SJSA1 (cell line): ENCODE measurements around the gene LDLR. TPM values are rescaled to one million over a fixed set of nuclear protein-coding genes. Genes with fewer than 3 reads are reported as not detected.
"Not testable (repeated sequence)": the region's sequence is repeated elsewhere in the genome, so short reads cannot be mapped to it uniquely, and the experiment has no call there.

ENCODE experiments used
- DNase-seq, 2 experiments: peaks; one replicate each; pipeline ENCODE4 v3.0.0-alpha.2; 2015 to 2020; ENCODE audit warnings: low spot score in 2 of 2, low read depth in 1 of 2
- H3K27ac ChIP-seq: fragments of 250-450 bp; sonication (Bioruptor Pico); 2 replicates; pipeline ENCODE4 v1.5.1; 2020; ENCODE audit warnings: mild to moderate bottlenecking, moderate library complexity
- H3K27me3 ChIP-seq: fragments of 250-450 bp; sonication (Bioruptor Pico); replicated peaks from 2 replicates; pipeline ENCODE4 v1.5.1; 2020; ENCODE audit warnings: mild to moderate bottlenecking, moderate library complexity
- H3K36me3 ChIP-seq: fragments of 250-450 bp; sonication (Bioruptor Pico); 2 replicates; pipeline ENCODE4 v1.5.1; 2020; ENCODE audit warnings: mild to moderate bottlenecking
- H3K4me1 ChIP-seq: fragments of 250-450 bp; sonication (Bioruptor Pico); replicated peaks from 2 replicates; pipeline ENCODE4 v1.6.1; 2021; ENCODE audit warnings: mild to moderate bottlenecking
- H3K4me3 ChIP-seq: fragments of 250-450 bp; sonication (Bioruptor Pico); 2 replicates; pipeline ENCODE4 v1.5.1; 2020; ENCODE audit warnings: mild to moderate bottlenecking
- H3K9me3 ChIP-seq: fragments of 250-450 bp; sonication (Bioruptor Pico); replicated peaks from 2 replicates; pipeline ENCODE4 v1.5.1; 2020; ENCODE audit warnings: mild to moderate bottlenecking
- total RNA-seq: library from RNA; depleted of rRNA; stranded (reverse); fragments of >200 nt; shearing (Covaris generic); gene quantifications from 2 replicates; pipeline ENCODE4 v1.2.3, GENCODE V29; 2014

The LDLR gene
- total RNA-seq, 1 experiment from 2014 or later, result 115 TPM

DNA sequence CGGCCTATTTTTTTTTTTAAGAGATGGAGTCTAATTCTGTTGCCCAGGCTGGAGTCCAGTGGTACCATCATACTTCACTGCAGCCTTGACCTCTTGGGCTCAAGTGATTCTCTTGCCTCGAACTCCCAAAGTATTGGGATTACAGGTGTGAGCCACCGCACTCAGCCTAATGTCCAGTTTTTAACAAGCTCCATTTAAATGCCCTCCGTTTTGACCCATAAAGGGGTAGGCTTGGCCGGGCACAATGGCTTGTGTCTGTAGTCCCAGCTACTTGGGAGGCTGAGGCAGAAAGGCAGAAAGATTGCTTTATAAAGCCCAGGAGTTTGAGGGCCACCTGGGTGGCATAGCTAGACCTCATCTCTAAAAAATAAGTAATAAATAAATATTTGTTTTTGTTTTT lies 11.8 kb downstream of the LDLR start:
- Histone ChIP-seq H3K27me3 (no peaks in the 10 kb centered on the region), H3K27ac (no peak overlapping the region), H3K4me1 (peaks cover 6% of the 10 kb centered on the region), H3K36me3 (peaks cover 93% of the 10 kb centered on the region), H3K9me3 (no peaks in the 10 kb centered on the region), H3K4me3 (no peak overlapping the region)
- DNase-seq, result no peak

DNA sequence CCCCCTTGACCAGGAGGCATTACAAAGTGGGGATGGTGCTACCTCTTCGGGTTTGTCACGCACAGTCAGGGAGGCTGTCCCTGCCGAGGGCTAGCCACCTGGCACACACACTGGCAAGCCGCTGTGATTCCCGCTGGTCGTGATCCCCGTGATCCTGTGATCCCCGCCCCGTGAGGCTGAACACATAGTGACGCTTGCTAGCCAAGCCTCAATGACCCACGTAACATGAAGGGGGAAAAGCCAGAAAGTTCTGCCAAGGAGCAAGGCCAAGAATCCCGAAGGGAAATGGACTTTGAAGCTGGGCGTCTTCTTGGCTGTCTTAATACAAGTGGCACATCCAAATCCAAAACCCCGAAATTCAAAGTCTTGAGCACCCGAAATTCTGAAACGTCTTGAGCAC lies 13.7 kb downstream of the LDLR start:
- no peak overlapping the region for H3K27ac ChIP-seq
- DNase-seq, result no peak
- H3K4me3 ChIP-seq, result no peak overlapping the region
- H3K27me3 ChIP-seq, result no peaks in the 10 kb centered on the region
- H3K4me1 ChIP-seq, result no peaks in the 10 kb centered on the region
- H3K9me3 ChIP-seq, result no peaks in the 10 kb centered on the region
- H3K36me3 ChIP-seq, result peaks cover 96% of the 10 kb centered on the region

- not testable (repeated sequence) for DNase-seq
- H3K36me3 ChIP-seq, result peaks cover 98% of the 10 kb centered on the region
Observed at GRCh38 chr19:11103667-11104066, 14.4 kb downstream of the LDLR start.

GRCh38 chr19:11105014-11105636 lies 15.9 kb downstream of the LDLR start:
- Histone ChIP-seq H3K27me3 (no peaks in the 10 kb centered on the region), H3K4me1 (no peaks in the 10 kb centered on the region), H3K36me3 (peaks cover 98% of the 10 kb centered on the region), H3K9me3 (no peaks in the 10 kb centered on the region), H3K4me3 (no peak overlapping the region), H3K27ac (no peak overlapping the region)
- no peak for DNase-seq

More at GRCh38 chr19:11103667-11104066, 14.4 kb downstream of the LDLR start:
- H3K27me3 ChIP-seq, H3K4me1 ChIP-seq, H3K4me3 ChIP-seq, H3K9me3 ChIP-seq, H3K27ac ChIP-seq: not testable (repeated sequence)

GRCh38 chr19:11106477-11106876 lies 17.2 kb downstream of the LDLR start:
- Histone ChIP-seq H3K27me3 (no peaks in the 10 kb centered on the region), H3K36me3 (peaks cover 100% of the 10 kb centered on the region), H3K9me3 (no peaks in the 10 kb centered on the region), H3K4me1 (no peaks in the 10 kb centered on the region), H3K4me3 (no peak overlapping the region), H3K27ac (no peak overlapping the region)
- DNase-seq, result no peak

GRCh38 chr19:11108746-11109145 lies 19.5 kb downstream of the LDLR start:
- no peaks in the 10 kb centered on the region for H3K9me3 ChIP-seq
- peaks cover 100% of the 10 kb centered on the region for H3K36me3 ChIP-seq
- no peak for DNase-seq
- no peaks in the 10 kb centered on the region for H3K4me1 ChIP-seq
- H3K4me3 ChIP-seq, result no peak overlapping the region
- H3K27ac ChIP-seq, result no peak overlapping the region
- no peaks in the 10 kb centered on the region for H3K27me3 ChIP-seq

DNA sequence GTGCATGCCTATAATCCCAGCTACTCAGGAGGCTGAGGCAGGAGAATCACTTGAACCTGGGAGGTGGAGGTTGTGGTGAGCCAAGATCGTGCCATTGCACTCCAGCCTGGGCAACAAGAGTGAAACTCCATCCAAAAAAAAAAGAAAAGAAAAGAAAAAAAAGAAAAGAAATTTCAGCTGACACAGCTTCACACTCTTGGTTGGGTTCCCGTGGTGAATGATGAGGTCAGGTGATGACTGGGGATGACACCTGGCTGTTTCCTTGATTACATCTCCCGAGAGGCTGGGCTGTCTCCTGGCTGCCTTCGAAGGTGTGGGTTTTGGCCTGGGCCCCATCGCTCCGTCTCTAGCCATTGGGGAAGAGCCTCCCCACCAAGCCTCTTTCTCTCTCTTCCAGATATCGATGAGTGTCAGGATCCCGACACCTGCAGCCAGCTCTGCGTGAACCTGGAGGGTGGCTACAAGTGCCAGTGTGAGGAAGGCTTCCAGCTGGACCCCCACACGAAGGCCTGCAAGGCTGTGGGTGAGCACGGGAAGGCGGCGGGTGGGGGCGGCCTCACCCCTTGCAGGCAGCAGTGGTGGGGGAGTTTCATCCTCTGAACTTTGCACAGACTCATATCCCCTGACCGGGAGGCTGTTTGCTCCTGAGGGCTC lies 22.0 kb downstream of the LDLR start:
- Histone ChIP-seq H3K27me3 (no peaks in the 10 kb centered on the region), H3K36me3 (peaks cover 100% of the 10 kb centered on the region), H3K4me3 (no peak overlapping the region), H3K9me3 (no peaks in the 10 kb centered on the region), H3K27ac (no peak overlapping the region), H3K4me1 (no peaks in the 10 kb centered on the region)
- DNase-seq, result no peak

- DNase-seq, result no peak
- H3K36me3 ChIP-seq, result peaks cover 100% of the 10 kb centered on the region
- H3K4me1 ChIP-seq, result no peaks in the 10 kb centered on the region
- no peak overlapping the region for H3K4me3 ChIP-seq
- no peaks in the 10 kb centered on the region for H3K27me3 ChIP-seq
- no peaks in the 10 kb centered on the region for H3K9me3 ChIP-seq
- no peak overlapping the region for H3K27ac ChIP-seq
Observed at GRCh38 chr19:11111771-11112144, 22.5 kb downstream of the LDLR start.

DNA sequence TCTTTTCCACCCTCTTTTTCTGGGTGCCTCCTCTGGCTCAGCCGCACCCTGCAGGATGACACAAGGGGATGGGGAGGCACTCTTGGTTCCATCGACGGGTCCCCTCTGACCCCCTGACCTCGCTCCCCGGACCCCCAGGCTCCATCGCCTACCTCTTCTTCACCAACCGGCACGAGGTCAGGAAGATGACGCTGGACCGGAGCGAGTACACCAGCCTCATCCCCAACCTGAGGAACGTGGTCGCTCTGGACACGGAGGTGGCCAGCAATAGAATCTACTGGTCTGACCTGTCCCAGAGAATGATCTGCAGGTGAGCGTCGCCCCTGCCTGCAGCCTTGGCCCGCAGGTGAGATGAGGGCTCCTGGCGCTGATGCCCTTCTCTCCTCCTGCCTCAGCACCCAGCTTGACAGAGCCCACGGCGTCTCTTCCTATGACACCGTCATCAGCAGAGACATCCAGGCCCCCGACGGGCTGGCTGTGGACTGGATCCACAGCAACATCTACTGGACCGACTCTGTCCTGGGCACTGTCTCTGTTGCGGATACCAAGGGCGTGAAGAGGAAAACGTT lies 24.0 kb downstream of the LDLR start:
- Histone ChIP-seq H3K27ac (no peak overlapping the region), H3K27me3 (no peaks in the 10 kb centered on the region), H3K4me1 (no peaks in the 10 kb centered on the region), H3K9me3 (no peaks in the 10 kb centered on the region), H3K36me3 (peaks cover 100% of the 10 kb centered on the region), H3K4me3 (no peak overlapping the region)
- DNase-seq, result no peak

DNA sequence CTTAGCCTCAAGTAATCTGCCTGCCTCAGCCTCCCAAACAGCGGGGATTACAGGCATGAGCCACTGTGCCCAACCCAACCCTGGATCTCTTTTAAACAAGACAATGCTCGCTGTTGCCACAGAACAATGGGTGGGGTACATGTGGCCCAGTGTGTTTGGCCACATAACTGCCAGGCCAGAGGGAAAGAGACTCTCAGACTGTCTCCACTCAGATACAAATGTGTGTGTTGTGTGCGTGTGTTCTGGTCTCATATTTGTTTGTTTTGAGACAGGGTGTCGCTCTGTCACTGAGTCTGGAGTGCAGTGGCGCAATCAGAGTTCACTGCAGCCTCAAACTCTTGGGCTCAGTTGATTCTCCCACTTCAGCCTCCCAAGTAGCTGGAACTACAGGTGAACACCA lies 25.8 kb downstream of the LDLR start:
- Histone ChIP-seq H3K9me3 (no peaks in the 10 kb centered on the region), H3K27me3 (no peaks in the 10 kb centered on the region), H3K36me3 (peaks cover 98% of the 10 kb centered on the region), H3K4me1 (no peaks in the 10 kb centered on the region; the same call in 1 of the 2 replicates), H3K4me3 (no peak overlapping the region), H3K27ac (no peak overlapping the region)
- DNase-seq, result no peak

DNA sequence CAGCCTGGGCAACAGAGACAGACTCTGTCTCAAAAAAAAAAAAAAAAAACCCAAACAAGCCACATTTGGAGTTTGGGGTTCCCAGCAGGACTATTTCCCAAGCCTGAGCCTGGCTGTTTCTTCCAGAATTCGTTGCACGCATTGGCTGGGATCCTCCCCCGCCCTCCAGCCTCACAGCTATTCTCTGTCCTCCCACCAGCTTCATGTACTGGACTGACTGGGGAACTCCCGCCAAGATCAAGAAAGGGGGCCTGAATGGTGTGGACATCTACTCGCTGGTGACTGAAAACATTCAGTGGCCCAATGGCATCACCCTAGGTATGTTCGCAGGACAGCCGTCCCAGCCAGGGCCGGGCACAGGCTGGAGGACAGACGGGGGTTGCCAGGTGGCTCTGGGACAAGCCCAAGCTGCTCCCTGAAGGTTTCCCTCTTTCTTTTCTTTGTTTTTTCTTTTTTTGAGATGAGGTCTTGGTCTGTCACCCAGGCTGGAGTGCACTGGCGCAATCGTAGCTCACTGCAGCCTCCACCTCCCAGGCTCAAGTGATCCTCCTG lies 26.7 kb downstream of the LDLR start:
- H3K36me3 ChIP-seq, result peaks cover 98% of the 10 kb centered on the region
- no peak for DNase-seq
- H3K9me3 ChIP-seq, result no peaks in the 10 kb centered on the region
- no peak overlapping the region for H3K27ac ChIP-seq
- H3K27me3 ChIP-seq, result no peaks in the 10 kb centered on the region
- no peak overlapping the region for H3K4me3 ChIP-seq
- no peaks in the 10 kb centered on the region; the same call in 1 of the 2 replicates for H3K4me1 ChIP-seq

- no peaks in the 10 kb centered on the region for H3K9me3 ChIP-seq
- H3K27ac ChIP-seq, result no peak overlapping the region
- no peaks in the 10 kb centered on the region for H3K27me3 ChIP-seq
- no peak for DNase-seq
- H3K36me3 ChIP-seq, result peaks cover 97% of the 10 kb centered on the region
- H3K4me3 ChIP-seq, result no peak overlapping the region
- no peaks in the 10 kb centered on the region; the same call in 1 of the 2 replicates for H3K4me1 ChIP-seq
Observed at GRCh38 chr19:11116507-11116906, 27.2 kb downstream of the LDLR start.

- not testable (repeated sequence) for H3K9me3 ChIP-seq, H3K4me1 ChIP-seq, H3K27ac ChIP-seq, H3K4me3 ChIP-seq, H3K27me3 ChIP-seq, DNase-seq
- H3K36me3 ChIP-seq, result peaks cover 91% of the 10 kb centered on the region
Observed at GRCh38 chr19:11121963-11122362, 32.7 kb downstream of the LDLR start.

- H3K4me1 ChIP-seq, result peaks cover 3% of the 10 kb centered on the region
- no peak overlapping the region for H3K4me3 ChIP-seq
- no peaks in the 10 kb centered on the region for H3K27me3 ChIP-seq
- no peaks in the 10 kb centered on the region for H3K9me3 ChIP-seq
- no peak overlapping the region for H3K27ac ChIP-seq
- DNase-seq, result no peak
- peaks cover 91% of the 10 kb centered on the region for H3K36me3 ChIP-seq
Observed at GRCh38 chr19:11123114-11123513, 33.9 kb downstream of the LDLR start.
